HG03432 (cell line): Measurements from ENCODE around the gene OS9.
"Not testable (repeated sequence)": the region's sequence is repeated elsewhere in the genome, so short reads cannot be mapped to it uniquely, and the experiment has no call there.

Experiments used
- ATAC-seq: cut with Tn5 transposase; IDR thresholded peaks from one replicate; pipeline ENCODE4 v1.9.1; 2021; ENCODE audit warnings: mild to moderate bottlenecking, moderate library complexity; ENCODE audit not compliant: unreplicated experiment

OS9 gene

GRCh38 chr12:57721846-57722608 is 28.1 kb downstream of the OS9 start:
- not testable (repeated sequence) for ATAC-seq

- no peak for ATAC-seq
Observed at GRCh38 chr12:57722716-57723629, 29.0 kb downstream of the OS9 start.

GRCh38 chr12:57723630-57723962 is 29.7 kb downstream of the OS9 start:
- ATAC-seq, result no peak

GRCh38 chr12:57724003-57724935 is 30.3 kb downstream of the OS9 start:
- ATAC-seq, result no peak

- ATAC-seq, result no peak
Observed at GRCh38 chr12:57724936-57725740, 31.2 kb downstream of the OS9 start.

GRCh38 chr12:57725851-57726150 is 31.9 kb downstream of the OS9 start:
- ATAC-seq, result no peak

GRCh38 chr12:57726151-57726883 is 32.4 kb downstream of the OS9 start:
- no peak for ATAC-seq

GRCh38 chr12:57726884-57727757 is 33.2 kb downstream of the OS9 start:
- ATAC-seq, result no peak

GRCh38 chr12:57727758-57728395 is 33.9 kb downstream of the OS9 start:
- ATAC-seq, result no peak

GRCh38 chr12:57729321-57729844 is 35.5 kb downstream of the OS9 start:
- ATAC-seq, result no peak

GRCh38 chr12:57730336-57731067 is 36.6 kb downstream of the OS9 start:
- ATAC-seq, result no peak

- no peak for ATAC-seq
Observed at GRCh38 chr12:57731411-57732080, 37.6 kb downstream of the OS9 start.

- no peak for ATAC-seq
Observed at GRCh38 chr12:57732270-57732669, 38.3 kb downstream of the OS9 start.

GRCh38 chr12:57732726-57733593 is 39.0 kb downstream of the OS9 start:
- no peak for ATAC-seq

- ATAC-seq, result no peak
Observed at GRCh38 chr12:57733928-57734327, 40.0 kb downstream of the OS9 start.

GRCh38 chr12:57734591-57734990 is 40.7 kb downstream of the OS9 start:
- no peak for ATAC-seq
